Uterus (tissue), 4 donors: ENCODE results near the gene ATP13A2. TPM values are rescaled to one million over a fixed set of nuclear protein-coding genes. Genes with fewer than 3 reads are reported as not detected.

Experiments used
- DNase-seq, 2 donors: peaks; one replicate each; pipeline ENCODE4 v3.0.0-alpha.2; 2019 to 2020
- H3K27ac ChIP-seq, 2 donors: fragments of 200-600 bp; sonication (generic); 1 replicate in 1 of 2; 2 replicates in 1 of 2; pipeline ENCODE4 v1.5.1; 2016 to 2018
- H3K27me3 ChIP-seq, 2 donors: fragments of 200-600 bp; sonication (generic); one replicate each; pipeline ENCODE4 v1.5.1; 2018 to 2019; ENCODE audit warnings: control low read depth in 1 of 2
- H3K36me3 ChIP-seq, 2 donors: fragments of 200-600 bp; sonication (generic); one replicate each; pipeline ENCODE4 v1.5.1; 2019; ENCODE audit warnings: control low read depth in 1 of 2
- H3K4me1 ChIP-seq, 2 donors: fragments of 200-600 bp; sonication (generic); one replicate each; pipeline ENCODE4 v1.5.1; 2018 to 2019; ENCODE audit warnings: control low read depth in 1 of 2
- H3K4me3 ChIP-seq, 2 donors: fragments of 200-600 bp; sonication (generic); 1 replicate in 1 of 2; 2 replicates in 1 of 2; pipeline ENCODE4 v1.5.1; 2018 to 2019; ENCODE audit warnings: mild to moderate bottlenecking in 1 of 2
- H3K9me3 ChIP-seq, 2 donors: fragments of 200-600 bp; sonication (generic); one replicate each; pipeline ENCODE4 v1.5.1; 2019; ENCODE audit warnings: control low read depth in 1 of 2
- CTCF ChIP-seq, 4 experiments: fragments of 200-600 bp in 2 of 4; fragments of 450-650 bp in 2 of 4; sonication (generic) in 2 of 4; IDR thresholded peaks; one replicate each; pipeline ENCODE4 v1.5.1; 2016 to 2019; ENCODE audit warnings: antibody characterized with exemption in 4 of 4, mild to moderate bottlenecking in 2 of 4, moderate library complexity in 1 of 4
- POLR2A ChIP-seq, 2 donors: fragments of 450-650 bp; IDR thresholded peaks; one replicate each; pipeline ENCODE4 v1.6.1; 2016; ENCODE audit warnings: antibody characterized with exemption in 2 of 2, mild to moderate bottlenecking in 1 of 2, moderate library complexity in 1 of 2
- intact Hi-C: fragments of 100-400 bp; cut with DNase I; formaldehyde crosslinking; loops from one replicate; pipeline ENCODE4 v1.15.1; 2023; ENCODE audit warnings: low total_unique reads
- total RNA-seq, 4 donors: library from RNA; depleted of rRNA in 3 of 4; stranded (reverse); fragments of >200 nt in 3 of 4; gene quantifications; one replicate each; pipeline versions ENCODE4 v1.1.0 to v1.2.4, GENCODE V29; 2014 to 2023
- donor health status: DM: yes; HTN: yes; CAD: no.

ATP13A2 gene
- total RNA-seq, 4 donors from 2014 or later, result 8.5 to 31.4 (median 19.7) TPM

- intact Hi-C loops, result no loop called here
- Histone ChIP-seq H3K27me3 (no peaks in the 10 kb centered on the region), H3K9me3 (no peaks in the 10 kb centered on the region), H3K4me3 (no peak overlapping the region), H3K36me3 (no peaks in the 10 kb centered on the region), H3K4me1 (no peaks in the 10 kb centered on the region), H3K27ac (no peak overlapping the region)
- no peak for DNase-seq
- no peak for TF ChIP-seq POLR2A (IDR thresholded peaks at IDR 0.05)
- no peak for TF ChIP-seq CTCF (IDR thresholded peaks at IDR 0.05)
These were observed 13.1 kb downstream of the ATP13A2 start for GRCh38 chr1:16998589-16998988.

GRCh38 chr1:16996845-16997244 is 14.9 kb downstream of the ATP13A2 start:
- intact Hi-C loops, result no loop called here

DNA sequence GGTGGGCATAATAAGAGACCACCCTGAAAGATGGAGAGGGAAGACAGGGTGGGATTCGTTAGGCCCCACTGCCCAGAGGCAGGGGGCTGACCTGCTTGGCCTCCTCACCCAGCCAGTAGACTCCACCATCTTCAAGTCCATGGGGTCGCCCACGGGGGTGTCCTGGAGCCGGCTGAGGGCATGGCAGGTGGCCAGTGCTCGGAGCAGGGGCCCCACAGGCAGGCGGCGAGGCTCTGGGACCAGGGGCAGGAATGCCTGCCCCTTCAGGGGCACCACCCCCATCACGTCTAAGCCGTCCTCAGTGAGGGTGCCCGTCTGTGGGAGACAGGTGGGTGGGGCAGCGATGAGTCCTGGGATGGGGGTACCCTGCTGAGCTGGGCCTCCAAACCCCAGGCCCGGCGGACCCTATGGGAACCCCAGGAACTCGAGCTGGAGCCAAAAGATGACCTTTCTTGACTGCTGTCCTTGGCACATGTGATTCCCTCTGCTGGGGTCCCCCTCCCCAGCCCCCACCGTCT is 18.1 kb downstream of the ATP13A2 start:
- intact Hi-C loops, result no loop called here
- Histone ChIP-seq H3K27ac (no peak overlapping the region), H3K36me3 (no peaks in the 10 kb centered on the region), H3K9me3 (no peaks in the 10 kb centered on the region), H3K4me1 (no peaks in the 10 kb centered on the region), H3K27me3 (no peaks in the 10 kb centered on the region), H3K4me3 (no peak overlapping the region)
- DNase-seq, result no peak
- no peak for TF ChIP-seq CTCF (IDR thresholded peaks at IDR 0.05)
- TF ChIP-seq POLR2A (IDR thresholded peaks at IDR 0.05), result no peak

More at GRCh38 chr1:16996845-16997244, 14.9 kb downstream of the ATP13A2 start:
- Histone ChIP-seq H3K27me3 (no peaks in the 10 kb centered on the region), H3K9me3 (no peaks in the 10 kb centered on the region), H3K36me3 (no peaks in the 10 kb centered on the region), H3K27ac (no peak overlapping the region), H3K4me1 (no peaks in the 10 kb centered on the region), H3K4me3 (no peak overlapping the region)
- TF ChIP-seq POLR2A (IDR thresholded peaks at IDR 0.05), result no peak
- TF ChIP-seq CTCF (IDR thresholded peaks at IDR 0.05), result no peak
- DNase-seq, result no peak

DNA sequence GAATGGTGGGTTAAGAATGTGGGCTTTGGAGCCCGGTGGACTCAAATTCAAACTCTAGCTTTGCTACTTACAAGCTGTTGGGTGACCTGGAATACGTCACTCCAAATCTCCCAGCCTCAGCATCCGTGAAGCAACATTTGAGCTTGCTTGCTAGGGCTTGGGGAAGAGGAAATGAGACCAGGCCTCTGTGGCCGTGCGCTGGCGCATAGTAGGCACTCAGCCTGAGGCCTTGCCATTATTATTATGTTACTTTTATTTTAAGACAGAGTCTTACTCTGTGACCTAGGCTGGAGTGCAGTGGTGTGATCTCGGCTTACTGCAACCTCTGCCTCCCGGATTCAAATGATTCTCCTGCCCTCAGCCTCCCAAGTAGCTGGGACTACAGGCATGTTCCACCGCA is 19.1 kb downstream of the ATP13A2 start:
- TF ChIP-seq CTCF (IDR thresholded peaks at IDR 0.05), result no peak
- TF ChIP-seq POLR2A (IDR thresholded peaks at IDR 0.05), result no peak
- no peaks in the 10 kb centered on the region for H3K36me3 ChIP-seq
- DNase-seq, result no peak
- intact Hi-C loops, result no loop called here
- no peaks in the 10 kb centered on the region for H3K9me3 ChIP-seq
- H3K4me1 ChIP-seq, result no peaks in the 10 kb centered on the region
- no peaks in the 10 kb centered on the region for H3K27me3 ChIP-seq
- no peak overlapping the region for H3K27ac ChIP-seq
- H3K4me3 ChIP-seq, result no peak overlapping the region

DNA sequence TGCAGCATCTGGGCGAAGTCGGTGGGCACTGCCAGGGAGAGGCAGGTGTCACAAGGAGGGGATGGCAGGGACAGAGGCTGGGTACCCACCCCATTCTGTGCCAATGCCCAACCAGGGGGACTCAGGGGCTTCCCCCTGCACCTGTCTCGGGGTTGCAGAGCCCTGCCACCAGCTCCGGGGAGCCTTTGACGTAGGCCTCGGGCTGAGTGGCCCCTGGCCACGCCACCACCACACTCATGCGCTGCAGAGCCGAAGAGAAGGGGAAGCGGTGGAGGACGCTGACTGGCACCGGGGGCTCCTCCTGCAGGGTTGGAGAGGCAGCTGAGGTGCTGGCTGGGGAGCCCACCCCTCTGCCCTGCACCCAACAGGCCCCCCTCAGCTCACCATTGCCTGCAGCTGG is 19.6 kb downstream of the ATP13A2 start:
- TF ChIP-seq POLR2A (IDR thresholded peaks at IDR 0.05), result no peak
- no peak for TF ChIP-seq CTCF (IDR thresholded peaks at IDR 0.05)
- Histone ChIP-seq H3K27me3 (no peaks in the 10 kb centered on the region), H3K4me3 (no peak overlapping the region), H3K9me3 (no peaks in the 10 kb centered on the region), H3K4me1 (no peaks in the 10 kb centered on the region), H3K36me3 (no peaks in the 10 kb centered on the region), H3K27ac (no peak overlapping the region)
- intact Hi-C loops, result no loop called here
- no peak for DNase-seq
